ENCODE results near the gene SLC12A8.

SLC12A8 gene

DNA sequence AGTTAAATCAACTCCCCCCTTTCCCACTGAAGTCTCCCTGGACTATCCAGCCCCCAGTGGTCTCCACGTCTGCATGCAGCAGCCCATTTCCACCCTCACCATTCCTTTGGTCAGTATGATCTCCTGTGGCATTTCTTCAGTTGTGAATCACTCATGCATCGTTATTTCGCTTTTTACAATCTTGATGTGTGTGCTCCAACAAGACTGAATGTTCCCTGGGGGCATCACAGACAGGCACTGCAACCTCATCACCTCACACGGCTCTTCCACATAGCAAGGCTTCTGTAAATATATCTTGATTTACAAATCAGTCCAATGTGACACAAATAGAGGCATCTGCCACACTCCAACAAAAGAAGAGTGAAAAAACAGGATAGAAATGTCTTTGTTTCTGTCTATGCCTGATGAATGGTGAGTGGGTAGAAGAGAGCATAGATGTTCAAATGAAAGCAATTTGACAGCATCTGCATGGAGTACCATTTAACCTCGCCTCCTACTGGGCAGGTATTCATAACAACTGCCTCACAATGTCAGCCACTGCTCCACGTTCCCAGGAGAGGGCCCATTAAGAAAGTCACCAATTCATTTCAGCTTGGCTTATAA is 162.0 kb downstream of the SLC12A8 start:
- H3K4me1 Mint-ChIP-seq: peaks cover 42 to 45% of the 10 kb centered on the region in 2 donors
- DNase-seq (no peak), ATAC-seq (replicated peaks) (no peak)
- H3K27ac Mint-ChIP-seq: no peak overlapping the region
- peaks cover 0 to 6% of the 10 kb centered on the region in 2 donors for H3K27me3 Mint-ChIP-seq
- no peak overlapping the region for H3K4me3 Mint-ChIP-seq
- no peaks in the 10 kb centered on the region for H3K9me3 Mint-ChIP-seq
- peaks cover 5 to 18% of the 10 kb centered on the region in 2 donors for H3K36me3 Mint-ChIP-seq

DNA sequence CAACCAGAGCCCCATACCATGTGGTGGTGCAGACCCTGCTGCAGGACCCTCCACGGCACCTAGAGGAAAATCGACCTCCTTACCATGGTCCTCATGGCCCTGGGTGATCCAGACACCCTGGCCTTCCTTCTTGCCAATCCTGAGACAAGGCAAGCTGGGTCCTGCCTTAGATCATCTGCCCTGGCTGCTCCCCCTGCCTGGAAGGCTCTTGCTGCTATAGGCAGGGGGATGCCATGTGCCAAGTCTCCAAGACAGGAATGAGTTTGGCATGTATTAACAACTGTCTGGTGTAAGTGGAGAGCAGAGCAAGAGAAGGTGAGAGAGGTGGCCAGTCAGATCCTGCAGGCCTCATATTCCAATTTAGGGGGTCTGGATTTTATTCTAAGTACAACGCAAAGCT is 164.3 kb downstream of the SLC12A8 start:
- H3K36me3 Mint-ChIP-seq: peaks cover 5 to 15% of the 10 kb centered on the region in 2 donors
- DNase-seq (no peak), ATAC-seq (replicated peaks) (no peak)
- H3K27ac Mint-ChIP-seq: no peak overlapping the region
- H3K27me3 Mint-ChIP-seq: peaks cover 0 to 6% of the 10 kb centered on the region in 2 donors
- H3K4me3 Mint-ChIP-seq: no peak overlapping the region
- H3K4me1 Mint-ChIP-seq: peaks cover 27% of the 10 kb centered on the region in 2 donors
- H3K9me3 Mint-ChIP-seq: no peaks in the 10 kb centered on the region

DNA sequence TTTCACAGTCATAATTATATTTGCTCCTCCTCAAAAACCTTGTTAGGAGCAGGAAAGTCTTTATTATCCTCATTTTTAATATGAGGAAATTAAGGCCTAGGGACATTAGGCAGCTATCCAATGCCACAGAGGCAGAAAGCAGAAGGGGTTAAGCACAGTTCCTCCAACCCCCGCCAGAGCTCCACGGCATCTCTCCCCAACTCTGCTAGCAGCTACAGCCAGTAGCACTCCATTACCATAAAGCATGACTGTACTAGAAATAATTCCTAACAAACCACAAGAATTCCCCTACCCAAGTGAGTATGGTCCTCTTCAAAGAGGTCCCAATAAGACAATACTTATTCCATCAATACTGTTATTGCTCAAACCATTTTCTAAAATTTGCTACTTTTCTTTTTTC is 166.6 kb downstream of the SLC12A8 start:
- Mint-ChIP-seq H3K4me3 (no peak overlapping the region), H3K27me3 (peaks cover 0 to 6% of the 10 kb centered on the region in 2 donors), H3K9me3 (no peaks in the 10 kb centered on the region), H3K4me1 (peaks cover 6 to 9% of the 10 kb centered on the region in 2 donors), H3K27ac (no peak overlapping the region), H3K36me3 (peaks cover 5 to 19% of the 10 kb centered on the region in 2 donors)
- DNase-seq (no peak), ATAC-seq (replicated peaks) (no peak)

DNA sequence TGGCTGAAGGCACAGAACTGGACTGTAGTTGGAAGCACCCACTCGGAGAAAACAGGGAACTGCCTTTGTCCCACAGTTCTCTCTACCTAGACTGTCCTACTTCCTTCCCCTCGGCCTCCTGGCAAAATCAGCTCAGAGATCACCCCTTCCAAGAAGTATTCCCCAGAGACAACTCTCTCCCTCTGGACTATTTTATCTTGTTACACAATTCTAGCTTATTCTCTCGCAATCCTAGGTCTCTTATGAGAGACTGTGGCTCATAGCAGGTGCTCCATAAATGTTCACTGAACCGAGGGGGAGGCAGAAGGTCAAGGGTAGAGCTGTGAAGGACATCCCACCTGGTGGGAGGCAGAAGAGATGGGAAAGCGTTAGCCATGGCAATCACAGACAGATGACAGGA is 167.4 kb downstream of the SLC12A8 start:
- H3K9me3 Mint-ChIP-seq: no peaks in the 10 kb centered on the region
- H3K4me3 Mint-ChIP-seq: no peak overlapping the region
- no peak overlapping the region for H3K27ac Mint-ChIP-seq
- DNase-seq: no peak
- peaks cover under 1 to 6% of the 10 kb centered on the region in 2 donors for H3K27me3 Mint-ChIP-seq
- H3K36me3 Mint-ChIP-seq: peaks cover 1 to 13% of the 10 kb centered on the region in 2 donors
- H3K4me1 Mint-ChIP-seq: peaks cover under 1 to 6% of the 10 kb centered on the region in 2 donors
- no peak for ATAC-seq (replicated peaks)

DNA sequence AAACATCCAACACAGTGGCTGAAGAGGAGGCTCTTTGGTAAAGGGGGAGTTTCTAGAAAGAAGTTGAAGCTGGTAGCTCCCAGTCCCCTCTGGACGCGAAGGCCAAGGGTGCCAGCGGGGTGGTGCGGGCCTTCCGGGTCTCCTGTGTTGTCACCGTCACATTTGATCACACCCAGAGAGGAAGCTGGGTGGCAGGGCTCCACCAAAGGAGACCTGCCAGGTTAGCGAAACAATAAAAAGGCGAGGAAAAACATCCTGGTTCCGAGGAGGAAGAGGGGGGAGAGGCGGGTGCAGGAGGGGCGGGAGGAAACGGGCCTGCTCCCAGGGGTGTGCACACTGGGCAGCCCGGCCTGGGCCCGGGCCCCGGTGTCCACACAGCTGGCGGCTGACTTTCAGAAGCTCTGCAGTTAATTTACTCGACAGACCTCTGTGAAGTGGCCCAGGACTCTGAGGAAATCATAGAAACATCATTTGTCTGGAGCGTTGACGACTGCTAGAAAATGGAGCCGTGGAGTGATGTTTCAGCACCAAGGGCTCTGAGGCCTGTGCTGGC is 168.9 kb downstream of the SLC12A8 start:
- Mint-ChIP-seq H3K27ac (no peak overlapping the region), H3K27me3 (peaks cover 0 to 4% of the 10 kb centered on the region in 2 donors), H3K4me3 (no peak overlapping the region), H3K9me3 (no peaks in the 10 kb centered on the region), H3K4me1 (peaks cover 5 to 7% of the 10 kb centered on the region in 2 donors), H3K36me3 (peaks cover 1 to 8% of the 10 kb centered on the region in 2 donors)
- no peak for DNase-seq
- no peak for ATAC-seq (replicated peaks)

DNA sequence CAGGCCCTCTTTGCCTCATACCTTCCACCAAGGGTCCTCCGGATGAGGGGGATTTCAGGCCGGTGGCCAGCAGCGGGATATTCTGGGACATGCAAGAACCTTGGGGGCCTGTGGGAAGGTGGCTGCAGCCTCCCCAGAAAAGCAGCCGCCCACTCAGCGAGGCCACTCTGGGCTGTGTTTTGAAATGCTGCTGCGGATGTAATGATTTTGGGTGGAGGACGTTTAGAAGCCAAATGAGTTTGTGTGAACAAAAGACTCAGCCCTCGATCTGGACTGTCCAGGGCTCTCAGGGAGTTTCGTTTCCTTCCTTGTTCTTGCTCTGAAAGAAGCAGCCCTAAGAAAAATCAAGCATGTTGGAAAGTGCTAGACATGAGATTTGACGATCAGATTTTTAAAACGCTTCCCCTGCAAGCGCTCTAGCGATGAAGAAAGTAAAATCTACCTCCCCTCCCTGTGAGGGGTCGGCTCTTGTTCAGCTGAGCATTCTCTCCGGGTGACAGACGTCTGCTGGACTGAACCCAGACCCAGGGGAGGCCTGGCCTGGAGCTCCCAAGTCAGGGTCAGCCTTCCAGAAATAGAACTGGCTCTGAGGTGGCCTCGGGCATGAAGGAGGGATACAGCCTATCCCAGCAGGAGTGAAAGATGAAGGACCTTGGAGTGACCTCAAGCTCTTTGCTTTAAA is 169.7 kb downstream of the SLC12A8 start:
- Mint-ChIP-seq H3K4me1 (peaks cover 5 to 7% of the 10 kb centered on the region in 2 donors), H3K9me3 (no peaks in the 10 kb centered on the region), H3K27me3 (peaks cover 0 to 4% of the 10 kb centered on the region in 2 donors), H3K27ac (no peak overlapping the region), H3K36me3 (peaks cover 1 to 8% of the 10 kb centered on the region in 2 donors), H3K4me3 (no peak overlapping the region)
- DNase-seq: no peak
- no peak for ATAC-seq (replicated peaks)

DNA sequence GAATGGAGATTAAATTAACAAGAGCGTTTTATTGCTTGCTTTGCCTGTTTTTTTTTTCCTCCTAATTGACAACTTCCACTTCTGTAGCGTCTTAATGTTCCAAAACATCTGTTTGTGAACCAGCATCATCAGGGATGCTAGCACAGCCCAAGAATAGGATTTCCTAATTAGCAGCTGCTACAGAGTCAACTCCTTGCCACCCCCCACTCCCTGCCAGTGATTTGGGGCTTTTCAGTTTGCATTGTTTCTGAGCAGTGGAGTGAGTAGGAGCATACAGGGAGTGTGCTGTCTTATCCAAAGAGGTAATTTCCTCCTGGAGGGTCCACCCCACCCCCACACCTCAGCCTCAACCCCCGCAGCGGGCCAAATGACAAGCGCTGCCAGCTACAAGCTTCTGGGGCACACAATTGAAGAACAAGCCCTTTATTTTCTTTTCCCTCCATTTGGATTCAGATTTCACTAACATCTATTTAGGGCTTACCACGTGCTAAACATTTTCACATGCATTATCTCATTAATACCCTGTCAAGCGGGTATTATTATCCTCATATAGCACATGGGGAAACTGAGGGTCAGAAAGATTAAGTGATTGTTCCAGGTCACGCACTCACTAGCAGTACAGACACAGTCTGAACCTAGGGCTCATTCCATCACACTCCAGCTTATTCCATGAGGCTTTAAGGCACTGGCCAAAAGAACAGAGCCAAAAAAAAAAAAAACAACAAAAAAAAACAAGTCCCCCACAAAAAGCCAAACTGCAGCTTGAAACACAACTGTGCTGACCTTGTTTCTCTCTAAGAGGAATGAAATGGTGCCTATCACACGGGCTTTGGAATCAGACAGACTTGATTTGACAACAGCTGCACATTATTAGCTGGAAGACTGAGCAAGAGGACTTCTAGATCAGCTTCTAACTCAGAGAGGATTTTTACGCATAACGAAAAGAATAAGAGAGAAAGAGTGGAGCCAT is 173.1 kb downstream of the SLC12A8 start:
- Mint-ChIP-seq H3K9me3 (peaks cover 3 to 6% of the 10 kb centered on the region in 2 donors), H3K36me3 (peaks cover 4 to 9% of the 10 kb centered on the region in 2 donors), H3K27ac (no peak overlapping the region), H3K4me1 (peaks cover 5% of the 10 kb centered on the region in 2 donors), H3K4me3 (no peak overlapping the region), H3K27me3 (peaks cover 0 to 4% of the 10 kb centered on the region in 2 donors)
- ATAC-seq (replicated peaks) (no peak), DNase-seq (no peak)

DNA sequence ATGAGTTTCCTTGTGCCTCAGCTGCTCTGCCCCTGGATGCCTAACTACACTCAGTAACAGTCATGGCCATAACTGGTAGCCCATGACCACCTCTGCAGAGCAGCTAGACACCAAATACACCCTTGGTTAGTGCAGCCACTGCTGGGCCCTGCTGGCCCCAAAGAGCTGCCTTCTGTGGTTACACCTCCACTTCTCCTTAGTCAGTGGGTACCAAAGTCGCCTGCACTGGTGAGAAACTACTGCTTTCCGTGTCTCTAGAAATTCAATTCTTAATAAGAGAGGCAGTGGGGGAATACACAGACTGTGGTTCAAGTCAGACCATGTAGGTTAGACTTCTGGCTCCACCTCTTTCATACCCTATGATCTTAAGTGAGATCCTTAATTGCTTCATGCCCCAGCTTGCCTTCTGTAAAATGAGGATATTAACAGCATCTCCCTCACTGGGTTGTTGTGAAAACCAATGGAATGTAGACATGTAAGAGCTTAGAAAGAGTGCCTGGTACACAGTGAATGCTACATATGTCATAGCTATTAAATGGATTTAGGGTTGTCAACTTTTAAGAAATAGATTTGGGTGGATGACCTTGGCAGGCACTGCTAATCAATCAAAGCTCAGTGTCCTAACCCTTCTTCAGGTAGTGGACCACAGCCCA is 174.9 kb downstream of the SLC12A8 start:
- ATAC-seq (replicated peaks): peak; percentile 34 to 53
- H3K36me3 Mint-ChIP-seq: peaks cover 4 to 9% of the 10 kb centered on the region in 2 donors
- peaks cover 5 to 6% of the 10 kb centered on the region in 2 donors for H3K4me1 Mint-ChIP-seq
- no peak for DNase-seq
- H3K4me3 Mint-ChIP-seq: no peak overlapping the region
- peaks cover 3 to 6% of the 10 kb centered on the region in 2 donors for H3K9me3 Mint-ChIP-seq
- peaks cover 0 to 4% of the 10 kb centered on the region in 2 donors for H3K27me3 Mint-ChIP-seq
- no peak overlapping the region for H3K27ac Mint-ChIP-seq

DNA sequence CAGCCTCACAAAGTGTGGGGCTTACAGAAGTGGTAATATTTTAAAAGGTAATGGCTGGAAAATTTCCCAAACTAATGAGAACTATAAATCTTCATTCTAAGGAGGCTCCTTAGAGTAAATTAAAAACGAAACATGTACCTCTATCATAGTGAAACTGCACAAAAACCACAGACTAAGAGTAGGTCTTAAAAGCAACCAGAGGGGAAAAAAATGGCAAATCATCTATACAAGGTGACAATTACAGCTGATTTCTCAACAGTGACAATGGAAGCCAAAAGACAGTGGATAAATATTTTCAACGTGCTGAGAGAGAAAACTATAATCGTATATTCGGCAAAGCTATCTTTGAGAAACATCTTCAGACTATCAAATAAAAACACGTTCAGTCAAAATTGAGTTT is 177.3 kb downstream of the SLC12A8 start:
- H3K4me3 Mint-ChIP-seq: no peak overlapping the region
- H3K27me3 Mint-ChIP-seq: peaks cover 0 to 4% of the 10 kb centered on the region in 2 donors
- DNase-seq: no peak
- peak; percentile 84 to 95 for ATAC-seq (replicated peaks)
- H3K9me3 Mint-ChIP-seq: peaks cover 3 to 8% of the 10 kb centered on the region in 2 donors
- peaks cover 4 to 12% of the 10 kb centered on the region in 2 donors for H3K36me3 Mint-ChIP-seq
- peaks cover 13 to 14% of the 10 kb centered on the region in 2 donors for H3K4me1 Mint-ChIP-seq
- peak overlapping the region; percentile 82 for H3K27ac Mint-ChIP-seq

DNA sequence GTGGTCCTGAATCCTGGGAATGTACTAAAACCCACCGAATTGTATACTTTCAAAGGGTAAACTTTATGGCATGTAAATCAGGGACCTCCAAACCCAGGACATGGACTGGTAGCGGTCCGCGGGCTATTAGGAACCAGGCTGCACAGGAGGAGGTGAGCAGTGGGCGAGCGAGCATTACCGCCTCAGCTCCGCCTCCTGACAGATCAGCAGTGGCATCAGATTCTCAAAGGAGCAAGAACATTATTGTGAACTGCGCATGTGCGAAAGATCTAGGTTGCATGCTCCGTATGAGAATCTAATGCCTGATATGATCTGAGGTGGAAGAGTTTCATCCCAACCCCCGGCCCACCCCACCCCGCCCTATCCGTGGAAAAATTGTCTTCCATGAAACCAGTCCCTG is 178.9 kb downstream of the SLC12A8 start:
- ATAC-seq (replicated peaks) (no peak), DNase-seq (no peak)
- Mint-ChIP-seq H3K36me3 (peaks cover 5 to 14% of the 10 kb centered on the region in 2 donors), H3K27me3 (no peaks in the 10 kb centered on the region), H3K4me1 (peaks cover 8 to 9% of the 10 kb centered on the region in 2 donors), H3K27ac (no peak overlapping the region), H3K9me3 (peaks cover 3 to 8% of the 10 kb centered on the region in 2 donors), H3K4me3 (no peak overlapping the region)

DNA sequence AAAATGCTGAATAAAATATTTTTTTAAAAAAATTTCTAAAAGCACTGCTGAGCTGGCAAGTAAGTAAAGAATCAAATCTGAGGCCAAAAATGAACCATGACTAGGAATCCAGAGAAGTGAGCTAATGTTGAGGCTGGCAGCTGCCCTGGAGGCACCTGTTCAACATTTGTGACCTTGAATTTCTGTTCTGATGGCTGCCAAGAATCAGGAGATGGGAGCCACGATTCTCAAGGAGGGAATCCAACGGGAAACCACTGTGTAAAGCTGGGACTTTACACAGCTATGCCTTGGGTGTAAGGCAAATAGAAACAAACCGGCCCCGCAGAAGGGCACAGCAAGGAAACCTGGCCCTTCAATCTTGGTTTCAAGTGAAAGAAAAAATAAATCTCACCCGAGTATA is 179.4 kb downstream of the SLC12A8 start:
- Mint-ChIP-seq H3K36me3 (peaks cover 6 to 18% of the 10 kb centered on the region in 2 donors), H3K27ac (no peak overlapping the region), H3K9me3 (peaks cover 3 to 8% of the 10 kb centered on the region in 2 donors), H3K4me1 (peaks cover 8 to 9% of the 10 kb centered on the region in 2 donors), H3K27me3 (no peaks in the 10 kb centered on the region), H3K4me3 (no peak overlapping the region)
- ATAC-seq (replicated peaks) (no peak), DNase-seq (no peak)

DNA sequence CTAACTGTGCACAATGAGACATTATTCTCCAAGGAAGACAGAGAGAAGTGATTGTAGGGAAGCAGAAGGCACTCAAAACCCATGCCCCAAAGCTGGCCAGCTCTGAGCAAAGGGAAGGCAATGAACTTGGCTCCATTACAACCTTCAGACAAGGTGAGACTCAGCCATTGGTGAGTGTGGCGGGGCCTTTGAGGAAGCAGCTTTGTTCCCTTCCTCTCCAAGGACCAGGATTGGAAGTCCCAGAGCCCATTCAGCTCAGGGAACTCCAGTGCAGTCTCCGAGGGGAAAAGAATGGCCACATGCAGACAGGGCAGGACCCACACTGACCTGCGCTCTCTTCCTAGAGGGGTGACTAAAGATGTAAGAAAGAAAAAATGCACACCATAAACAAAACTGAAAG is 179.9 kb downstream of the SLC12A8 start:
- H3K36me3 Mint-ChIP-seq: peaks cover 9 to 21% of the 10 kb centered on the region in 2 donors
- ATAC-seq (replicated peaks) (no peak), DNase-seq (no peak)
- H3K4me3 Mint-ChIP-seq: no peak overlapping the region
- peaks cover 8 to 9% of the 10 kb centered on the region in 2 donors for H3K4me1 Mint-ChIP-seq
- H3K27me3 Mint-ChIP-seq: no peaks in the 10 kb centered on the region
- H3K9me3 Mint-ChIP-seq: peaks cover 3 to 8% of the 10 kb centered on the region in 2 donors
- peak overlapping the region; percentile 67 for H3K27ac Mint-ChIP-seq
